LNCaP clone FGC (cell line): Measurements from ENCODE around the gene MRPS17.

Experiments
- DNase-seq: peaks from one replicate; pipeline ENCODE4 v3.0.0-alpha.2; 2011; ENCODE audit warnings: low read depth
- H3K4me3 ChIP-seq: 2 replicates; pipeline ENCODE4 v1.5.1; 2011; ENCODE audit warnings: mild to moderate bottlenecking, low read depth, low read length, control low read depth
- TF ChIP-seq, protein P1 (sequence below): IDR thresholded peaks from 2 replicates; pipeline ENCODE4 v1.5.1; 2012; ENCODE audit warnings: mild to moderate bottlenecking; ENCODE audit not compliant: control insufficient read depth, insufficient read depth; ENCODE audit errors: extremely low read depth

Gene MRPS17

DNA sequence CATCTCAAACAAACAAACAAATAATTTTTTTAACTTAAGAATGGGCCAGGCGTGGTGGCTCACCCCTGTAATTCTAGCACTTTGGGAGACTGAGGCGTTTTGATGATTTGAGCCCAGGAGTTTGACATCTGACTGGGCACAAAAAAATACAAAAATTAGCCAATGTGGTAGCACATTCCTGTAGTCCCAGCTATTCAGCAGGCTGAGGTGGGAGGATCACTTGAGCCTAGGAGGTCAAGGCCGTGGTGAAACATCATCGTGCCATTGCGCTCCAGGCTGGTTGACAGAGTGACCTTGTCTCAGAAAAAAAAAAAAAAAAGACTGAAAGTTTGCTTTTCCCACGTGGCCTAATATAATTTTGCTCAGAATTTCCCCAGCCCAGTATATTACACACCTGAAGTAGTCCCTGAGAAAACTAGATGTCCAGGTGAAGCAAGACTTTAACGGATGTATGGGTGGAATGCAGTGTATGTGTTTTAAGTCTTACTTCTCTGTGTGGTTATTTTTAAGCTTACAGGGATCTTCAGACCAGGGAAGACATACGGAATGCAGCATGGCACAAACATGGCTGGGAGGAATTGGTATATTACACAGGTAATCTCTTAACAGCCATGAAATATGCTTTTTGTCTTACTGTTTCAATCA, 45.3 kb downstream of the MRPS17 start:
- no peak for DNase-seq
- TF ChIP-seq, protein P1, sequence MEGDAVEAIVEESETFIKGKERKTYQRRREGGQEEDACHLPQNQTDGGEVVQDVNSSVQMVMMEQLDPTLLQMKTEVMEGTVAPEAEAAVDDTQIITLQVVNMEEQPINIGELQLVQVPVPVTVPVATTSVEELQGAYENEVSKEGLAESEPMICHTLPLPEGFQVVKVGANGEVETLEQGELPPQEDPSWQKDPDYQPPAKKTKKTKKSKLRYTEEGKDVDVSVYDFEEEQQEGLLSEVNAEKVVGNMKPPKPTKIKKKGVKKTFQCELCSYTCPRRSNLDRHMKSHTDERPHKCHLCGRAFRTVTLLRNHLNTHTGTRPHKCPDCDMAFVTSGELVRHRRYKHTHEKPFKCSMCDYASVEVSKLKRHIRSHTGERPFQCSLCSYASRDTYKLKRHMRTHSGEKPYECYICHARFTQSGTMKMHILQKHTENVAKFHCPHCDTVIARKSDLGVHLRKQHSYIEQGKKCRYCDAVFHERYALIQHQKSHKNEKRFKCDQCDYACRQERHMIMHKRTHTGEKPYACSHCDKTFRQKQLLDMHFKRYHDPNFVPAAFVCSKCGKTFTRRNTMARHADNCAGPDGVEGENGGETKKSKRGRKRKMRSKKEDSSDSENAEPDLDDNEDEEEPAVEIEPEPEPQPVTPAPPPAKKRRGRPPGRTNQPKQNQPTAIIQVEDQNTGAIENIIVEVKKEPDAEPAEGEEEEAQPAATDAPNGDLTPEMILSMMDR = no peak

DNA sequence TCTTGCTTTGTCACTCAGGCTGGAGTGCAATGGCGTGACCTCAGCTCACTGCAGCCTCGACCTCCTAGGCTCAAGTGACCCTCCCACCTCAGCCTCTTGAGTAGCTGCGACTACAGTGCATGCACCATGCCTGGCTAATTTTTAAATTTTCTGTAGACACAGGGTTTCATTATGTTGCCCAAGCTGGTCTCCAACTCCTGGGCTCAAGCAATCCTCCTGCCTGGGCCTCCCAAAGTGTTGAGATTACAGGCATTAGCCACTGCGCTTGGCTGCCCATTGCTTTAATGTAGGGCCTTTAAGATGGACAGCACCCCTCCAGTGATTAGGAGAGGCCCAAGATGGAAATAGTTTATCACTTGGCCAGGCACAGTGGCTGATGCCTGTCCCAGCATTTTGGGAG, 52.1 kb downstream of the MRPS17 start:
- no peak for DNase-seq
- TF ChIP-seq, protein P1 = no peak
- H3K4me3 ChIP-seq = no peak overlapping the region

More for the DNA sequence above, 45.3 kb downstream of the MRPS17 start:
- H3K4me3 ChIP-seq = no peak overlapping the region
